Breast epithelium (tissue), 3 donors: ENCODE data around the gene ADAM23.

Experiments
- CTCF ChIP-seq, 3 donors: fragments of 450-650 bp; IDR thresholded peaks; one replicate each; pipeline ENCODE4 v1.5.1; 2016 to 2017; ENCODE audit warnings: antibody characterized with exemption in 3 of 3, mild to moderate bottlenecking in 3 of 3, moderate library complexity in 3 of 3
- POLR2A ChIP-seq: fragments of 450-650 bp; IDR thresholded peaks from one replicate; pipeline ENCODE4 v1.6.1; 2016; ENCODE audit warnings: antibody characterized with exemption, mild to moderate bottlenecking, moderate library complexity
- POLR2AphosphoS5 ChIP-seq, 3 donors: sonication (generic); formaldehyde crosslinking; IDR thresholded peaks; one replicate each; pipeline ENCODE4 v1.6.1; 2017; ENCODE audit warnings: antibody characterized with exemption in 3 of 3

- TF ChIP-seq CTCF (IDR thresholded peaks at IDR 0.05) (no peak), POLR2AphosphoS5 (IDR thresholded peaks at IDR 0.05) (no peak), POLR2A (no peak)
Measured at GRCh38 chr2:206515580-206515979, 72.2 kb downstream of the ADAM23 start.
